ENCODE results near the gene KIF18A.

GRCh38 chr11:28153586-28153985 is 45.6 kb upstream of the KIF18A start:
- no peak for TF ChIP-seq CTCF (conservative IDR thresholded peaks at IDR 0.05; ENCODE audit: low read depth, low read length)
- no peak for TF ChIP-seq EZH2 (IDR thresholded peaks at IDR 0.05; ENCODE audit: borderline replicate concordance, low read depth, low read length, poor library complexity, severe bottlenecking)

Data from A673 (cell line).